ENCODE data around the gene RAB3GAP1. TPM values are rescaled to one million over a fixed set of nuclear protein-coding genes. Genes with fewer than 3 reads are reported as not detected.

Gene RAB3GAP1
- total RNA-seq, 4 donors from 2014 or later = 59.3 to 66.9 (median 63.6) TPM

DNA sequence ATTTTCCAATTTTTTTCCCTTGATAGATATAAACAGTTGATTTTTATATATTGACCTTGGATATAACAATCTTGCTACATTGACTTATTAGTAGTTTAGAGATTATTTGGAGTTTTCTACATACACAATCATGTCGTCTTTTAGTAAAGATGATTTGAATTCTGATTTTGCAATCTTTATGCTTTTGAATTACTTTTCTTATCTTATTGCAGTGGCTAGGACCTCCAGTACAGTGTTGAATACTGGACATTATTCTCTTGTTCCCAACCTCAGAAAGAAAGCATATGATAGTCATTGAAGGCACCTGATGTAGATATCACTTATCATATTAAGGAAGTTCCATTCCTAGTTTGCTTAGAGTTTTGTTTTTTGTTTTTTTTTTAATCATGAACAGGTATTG, 90.2 kb downstream of the RAB3GAP1 start:
- TF ChIP-seq POLR2AphosphoS5 (IDR thresholded peaks at IDR 0.05) = no peak
- no peak for TF ChIP-seq POLR2A (IDR thresholded peaks at IDR 0.05; ENCODE audit: low read depth)
- TF ChIP-seq EP300 (IDR thresholded peaks at IDR 0.05) = no peak
- TF ChIP-seq, protein P1, sequence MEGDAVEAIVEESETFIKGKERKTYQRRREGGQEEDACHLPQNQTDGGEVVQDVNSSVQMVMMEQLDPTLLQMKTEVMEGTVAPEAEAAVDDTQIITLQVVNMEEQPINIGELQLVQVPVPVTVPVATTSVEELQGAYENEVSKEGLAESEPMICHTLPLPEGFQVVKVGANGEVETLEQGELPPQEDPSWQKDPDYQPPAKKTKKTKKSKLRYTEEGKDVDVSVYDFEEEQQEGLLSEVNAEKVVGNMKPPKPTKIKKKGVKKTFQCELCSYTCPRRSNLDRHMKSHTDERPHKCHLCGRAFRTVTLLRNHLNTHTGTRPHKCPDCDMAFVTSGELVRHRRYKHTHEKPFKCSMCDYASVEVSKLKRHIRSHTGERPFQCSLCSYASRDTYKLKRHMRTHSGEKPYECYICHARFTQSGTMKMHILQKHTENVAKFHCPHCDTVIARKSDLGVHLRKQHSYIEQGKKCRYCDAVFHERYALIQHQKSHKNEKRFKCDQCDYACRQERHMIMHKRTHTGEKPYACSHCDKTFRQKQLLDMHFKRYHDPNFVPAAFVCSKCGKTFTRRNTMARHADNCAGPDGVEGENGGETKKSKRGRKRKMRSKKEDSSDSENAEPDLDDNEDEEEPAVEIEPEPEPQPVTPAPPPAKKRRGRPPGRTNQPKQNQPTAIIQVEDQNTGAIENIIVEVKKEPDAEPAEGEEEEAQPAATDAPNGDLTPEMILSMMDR (IDR thresholded peaks at IDR 0.05) = no peak
- intact Hi-C loops (cut with DNase I) = no loop called here
- peaks cover 0 to 12% (median 8%) of the 10 kb centered on the region in 4 donors for H3K9me3 ChIP-seq

DNA sequence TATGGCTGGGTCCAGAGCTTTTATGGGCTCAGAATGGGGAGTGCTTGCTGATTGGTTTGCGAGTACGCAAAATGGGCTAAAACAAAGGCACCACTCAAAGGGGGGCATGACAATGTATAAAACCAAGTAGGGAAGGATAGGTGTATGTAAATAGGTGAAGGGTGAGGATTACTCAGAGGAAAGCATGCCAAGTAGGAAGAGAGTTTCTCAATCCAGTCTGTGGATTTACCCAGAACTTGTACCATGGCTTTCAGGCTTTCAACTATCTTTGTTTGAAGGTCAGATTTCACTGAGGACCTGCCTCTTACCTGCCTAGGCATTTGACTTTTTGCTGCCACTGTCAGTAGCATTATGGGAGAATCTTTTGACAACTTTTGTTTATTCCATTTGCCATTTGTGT, 92.3 kb downstream of the RAB3GAP1 start:
- H3K36me3 ChIP-seq = peaks cover 18 to 50% (median 22%) of the 10 kb centered on the region in 4 donors
- no peak overlapping the region for H3K4me3 ChIP-seq
- 98% methylated on average over 2 of the region's 2 CpGs for WGBS
- H3K9me3 ChIP-seq = peaks cover 0 to 12% (median 8%) of the 10 kb centered on the region in 4 donors
- DNase-seq (ENCODE audit: extremely low spot score) = no peak
- intact Hi-C loops (cut with DNase I) = no loop called here
- no peaks in the 10 kb centered on the region for H3K27me3 ChIP-seq
- TF ChIP-seq POLR2AphosphoS5 (IDR thresholded peaks at IDR 0.05) = no peak
- TF ChIP-seq POLR2A (IDR thresholded peaks at IDR 0.05; ENCODE audit: low read depth) = no peak
- TF ChIP-seq, protein P1 (IDR thresholded peaks at IDR 0.05) = no peak
- no peak for TF ChIP-seq EP300 (IDR thresholded peaks at IDR 0.05)
- H3K4me1 ChIP-seq = no peaks in the 10 kb centered on the region
- H3K27ac ChIP-seq (replicated peaks in 1 of 4) = no peak overlapping the region

More for the DNA sequence above, 90.2 kb downstream of the RAB3GAP1 start:
- Histone ChIP-seq H3K4me3 (no peak overlapping the region), H3K4me1 (no peaks in the 10 kb centered on the region), H3K36me3 (peaks cover 19 to 68% (median 30%) of the 10 kb centered on the region in 4 donors), H3K27ac (replicated peaks in 1 of 4) (no peak overlapping the region), H3K27me3 (no peaks in the 10 kb centered on the region)
- DNase-seq (ENCODE audit: extremely low spot score) = no peak
- 100% methylated on average over 1 of the region's 1 CpG for WGBS

- Histone ChIP-seq H3K4me1 (no peaks in the 10 kb centered on the region), H3K27me3 (no peaks in the 10 kb centered on the region), H3K9me3 (no peaks in the 10 kb centered on the region), H3K27ac (replicated peaks in 1 of 4) (no peak overlapping the region), H3K36me3 (peaks cover 10 to 55% (median 42%) of the 10 kb centered on the region in 4 donors), H3K4me3 (no peak overlapping the region)
- intact Hi-C loops (cut with DNase I) = no loop called here
- 100% methylated on average over 1 of the region's 1 CpG for WGBS
- DNase-seq (ENCODE audit: extremely low spot score) = no peak
- no peak for TF ChIP-seq EP300 (IDR thresholded peaks at IDR 0.05)
- TF ChIP-seq, protein P1 (IDR thresholded peaks at IDR 0.05) = no peak
- no peak for TF ChIP-seq POLR2AphosphoS5 (IDR thresholded peaks at IDR 0.05)
- no peak for TF ChIP-seq POLR2A (IDR thresholded peaks at IDR 0.05; ENCODE audit: low read depth)
Observed at GRCh38 chr2:135149251-135149650, 97.2 kb downstream of the RAB3GAP1 start.

GRCh38 chr2:135150725-135151124, 98.6 kb downstream of the RAB3GAP1 start:
- TF ChIP-seq, protein P1 (IDR thresholded peaks at IDR 0.05) = no peak
- TF ChIP-seq EP300 (IDR thresholded peaks at IDR 0.05) (no peak), POLR2AphosphoS5 (IDR thresholded peaks at IDR 0.05) (no peak), POLR2A (IDR thresholded peaks at IDR 0.05; ENCODE audit: low read depth) (no peak)
- no peak for DNase-seq (ENCODE audit: extremely low spot score)
- 93% methylated on average over 1 of the region's 1 CpG for WGBS

DNA sequence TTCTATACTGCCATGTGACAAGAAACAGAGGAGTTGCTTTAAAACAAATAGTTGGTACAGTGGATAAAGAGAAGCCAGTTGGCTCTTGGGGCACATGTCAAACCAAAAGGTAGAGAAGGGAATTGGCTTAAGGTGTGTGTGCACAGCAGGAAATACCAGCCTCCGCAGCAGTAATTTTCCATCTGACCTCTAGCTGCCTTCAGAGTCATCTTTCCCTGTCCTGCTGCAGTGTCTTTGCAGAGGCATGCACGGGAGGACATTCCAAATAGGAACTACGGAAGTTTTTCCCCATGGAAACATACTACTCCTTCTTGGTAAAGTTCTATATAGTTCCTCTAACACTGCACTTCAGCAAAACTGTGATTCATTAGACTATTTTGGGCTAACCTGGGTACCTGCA, 99.5 kb downstream of the RAB3GAP1 start:
- Histone ChIP-seq H3K9me3 (no peaks in the 10 kb centered on the region), H3K27me3 (no peaks in the 10 kb centered on the region), H3K27ac (replicated peaks in 1 of 4) (no peak overlapping the region), H3K36me3 (peaks cover 16 to 75% (median 59%) of the 10 kb centered on the region in 4 donors), H3K4me1 (no peaks in the 10 kb centered on the region), H3K4me3 (no peak overlapping the region)
- TF ChIP-seq, protein P1 (IDR thresholded peaks at IDR 0.05) = no peak
- TF ChIP-seq POLR2A (IDR thresholded peaks at IDR 0.05; ENCODE audit: low read depth) (no peak), EP300 (IDR thresholded peaks at IDR 0.05) (no peak), POLR2AphosphoS5 (IDR thresholded peaks at IDR 0.05) (no peak)
- no peak for DNase-seq (ENCODE audit: extremely low spot score)
- intact Hi-C loops (cut with DNase I) = no loop called here
- 86% methylated on average over 3 of the region's 3 CpGs for WGBS

More at GRCh38 chr2:135150725-135151124, 98.6 kb downstream of the RAB3GAP1 start:
- no peaks in the 10 kb centered on the region for H3K27me3 ChIP-seq
- H3K4me1 ChIP-seq = no peaks in the 10 kb centered on the region
- H3K27ac ChIP-seq (replicated peaks in 1 of 4) = no peak overlapping the region
- no peak overlapping the region for H3K4me3 ChIP-seq
- H3K36me3 ChIP-seq = peaks cover 16 to 67% (median 52%) of the 10 kb centered on the region in 4 donors
- H3K9me3 ChIP-seq = no peaks in the 10 kb centered on the region
- intact Hi-C loops (cut with DNase I) = no loop called here

Measured in esophagus muscularis mucosa (tissue), 4 donors.